ENCODE measurements around the gene ADAM12.
A peak's percentile ranks its signal among the peaks of the same experiment; 100 is the strongest.

ADAM12 gene

DNA sequence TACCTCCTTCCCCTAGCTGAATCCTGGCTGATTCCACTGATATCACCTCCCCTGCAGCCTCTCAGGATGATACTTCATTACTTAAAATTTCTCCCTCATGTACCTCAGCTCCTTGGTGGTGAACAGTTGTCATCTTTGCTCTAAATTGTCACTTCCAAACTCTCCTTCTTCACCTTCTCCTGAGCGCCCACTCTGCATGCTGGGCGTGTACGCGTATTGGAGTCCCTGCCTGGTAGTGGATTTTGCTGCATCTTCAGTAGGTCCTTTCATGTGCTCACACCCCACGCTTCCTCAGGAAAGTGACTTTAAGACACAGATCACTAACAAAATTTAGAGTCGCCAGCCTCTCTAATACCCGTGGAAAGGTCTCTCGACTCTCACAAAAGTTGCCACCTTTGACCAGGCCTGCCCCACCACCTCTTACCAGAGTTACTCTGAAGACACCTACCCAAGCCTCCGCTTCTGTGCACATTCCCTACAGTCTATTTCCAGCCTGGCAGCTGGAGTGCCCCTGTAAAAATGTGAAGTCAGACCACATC is 255.1 kb downstream of the ADAM12 start:
- no peak for DNase-seq

- DNase-seq, result no peak
Measured at GRCh38 chr10:126131341-126131740, 256.9 kb downstream of the ADAM12 start.

DNA sequence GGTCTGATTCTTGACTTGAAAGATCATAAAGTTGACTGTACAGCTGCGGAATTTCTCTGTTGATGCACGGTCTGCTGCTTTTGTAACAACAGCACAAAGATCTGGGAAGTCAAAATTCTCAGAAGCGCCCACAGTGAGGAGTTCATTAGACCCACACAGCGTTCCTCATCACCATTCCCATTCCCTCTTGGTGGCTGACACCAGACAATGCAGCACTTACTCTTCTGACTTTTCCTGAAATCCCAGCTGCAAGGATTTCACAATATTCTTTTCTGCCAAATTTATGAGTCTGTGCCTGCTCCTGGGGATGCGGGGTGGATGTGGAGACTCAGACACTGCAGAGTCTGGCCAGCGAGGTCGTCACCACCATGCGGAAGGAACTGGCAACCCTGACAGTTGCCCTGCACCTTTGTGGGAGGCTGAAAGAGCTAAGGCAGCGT is 258.0 kb downstream of the ADAM12 start:
- no peak for DNase-seq

DNA sequence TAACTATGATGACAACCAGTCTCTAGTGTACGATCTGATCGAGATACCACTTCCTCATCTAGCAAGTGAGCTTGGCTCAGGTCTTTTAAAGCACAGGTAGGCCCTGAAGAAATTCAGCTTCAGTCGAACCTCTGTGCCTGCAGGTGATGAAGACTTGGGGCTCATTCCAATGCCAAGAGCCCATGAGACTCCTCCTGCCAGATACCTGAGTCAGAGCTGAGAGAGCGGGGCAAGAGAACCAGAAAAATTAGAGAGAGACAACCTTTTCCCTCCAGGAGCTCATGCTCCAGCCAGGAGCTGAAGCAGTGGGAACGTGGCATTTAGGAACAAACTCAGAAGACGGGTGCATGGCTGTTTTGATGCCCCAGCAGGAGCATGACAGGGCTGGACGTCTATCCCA is 259.3 kb downstream of the ADAM12 start:
- DNase-seq, result no peak

GRCh38 chr10:126128581-126128980 is 259.7 kb downstream of the ADAM12 start:
- DNase-seq, result no peak

- no peak for DNase-seq
Measured at GRCh38 chr10:126127481-126128029, 260.7 kb downstream of the ADAM12 start.

GRCh38 chr10:126126866-126127265 is 261.4 kb downstream of the ADAM12 start:
- DNase-seq, result no peak

DNA sequence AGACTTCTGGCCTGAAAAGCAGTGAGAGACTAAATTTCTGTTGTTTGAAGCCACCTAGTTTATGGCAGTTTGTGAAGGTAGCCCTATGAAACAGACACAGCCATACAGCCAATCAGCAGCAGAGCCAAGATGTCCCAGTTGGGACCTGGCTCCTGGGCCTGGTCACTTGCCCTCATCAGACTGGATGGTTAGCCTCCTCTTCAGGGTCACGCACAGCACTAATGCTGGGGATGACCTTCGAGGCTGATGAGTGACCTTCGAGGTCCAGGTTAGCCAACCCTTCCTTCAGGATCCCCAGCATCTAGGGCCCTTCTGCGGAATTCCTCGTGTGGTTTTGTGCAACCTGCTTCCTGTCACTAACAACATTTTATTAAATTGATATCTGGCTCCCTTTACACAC is 262.3 kb downstream of the ADAM12 start:
- DNase-seq, result no peak

DNA sequence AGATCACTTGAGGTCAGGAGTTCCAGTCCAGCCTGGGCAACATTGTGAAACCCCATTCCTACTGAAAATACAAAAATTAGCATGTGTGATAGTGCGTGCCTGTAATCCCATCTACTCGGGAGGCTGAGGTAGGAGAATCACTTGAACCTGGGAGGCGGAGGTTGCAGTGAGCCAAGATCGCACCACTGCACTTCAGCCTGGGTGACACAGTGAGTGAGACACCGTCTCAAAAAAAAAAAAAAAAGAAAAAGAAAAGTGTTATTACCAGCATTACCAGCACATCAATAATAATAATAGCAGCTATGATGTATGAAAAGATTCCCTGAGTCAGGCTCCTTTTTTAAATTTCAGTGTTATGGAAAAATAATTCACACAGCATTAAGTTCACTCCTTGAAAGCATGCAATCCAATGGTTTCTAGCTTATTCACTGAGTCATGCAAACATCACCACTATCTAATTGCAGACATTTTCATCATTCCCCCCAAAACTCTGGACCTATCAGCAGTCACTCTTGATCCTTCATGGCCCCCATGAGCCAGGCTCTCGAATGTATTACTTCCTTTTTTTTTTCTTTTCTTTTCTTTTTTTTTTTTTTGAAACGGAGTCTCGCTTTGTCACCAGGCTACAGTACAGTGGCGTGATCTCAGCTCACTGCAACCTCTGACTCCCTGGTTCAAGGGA is 263.5 kb downstream of the ADAM12 start:
- DNase-seq, result no peak

DNA sequence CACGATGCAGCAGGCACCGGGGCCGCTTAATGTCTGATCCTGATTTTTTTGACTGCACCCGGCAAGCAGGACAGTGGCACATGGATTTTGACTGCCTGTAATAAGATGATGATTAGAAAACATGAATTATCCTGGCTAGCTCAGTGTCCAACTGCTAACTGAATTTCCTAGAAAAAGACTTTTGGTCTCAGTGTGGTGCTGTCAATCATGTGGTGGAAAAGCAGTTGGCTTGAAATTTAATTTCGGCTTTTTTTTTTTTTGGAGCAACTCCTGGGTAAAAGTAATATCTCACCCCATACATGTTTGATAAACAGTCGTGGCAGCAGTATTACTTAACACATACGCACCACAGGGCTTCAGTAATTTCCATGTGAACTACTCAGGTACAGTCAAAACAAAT is 264.2 kb downstream of the ADAM12 start:
- DNase-seq, result no peak

DNA sequence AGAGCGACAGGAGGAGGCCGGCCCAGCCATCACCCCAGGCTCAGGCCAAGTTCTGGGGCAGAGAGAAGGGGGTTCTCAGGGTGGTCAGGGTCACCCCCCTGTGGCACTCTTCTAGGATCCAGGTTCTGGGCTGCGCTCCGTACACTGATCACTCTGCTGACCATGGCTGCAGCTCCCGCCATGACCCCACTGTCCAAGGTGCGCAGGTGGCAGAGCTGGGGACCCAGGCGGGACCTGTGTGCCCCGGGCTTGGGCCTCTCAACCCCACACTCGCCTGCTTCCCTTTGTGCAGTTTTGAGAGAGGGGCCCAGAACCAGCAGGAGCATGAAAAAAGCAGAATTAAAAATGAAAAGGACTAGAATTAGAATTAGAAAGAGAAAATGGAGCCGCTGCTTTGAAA is 264.8 kb downstream of the ADAM12 start:
- no peak for DNase-seq

- DNase-seq, result no peak
Measured at GRCh38 chr10:126122881-126123280, 265.4 kb downstream of the ADAM12 start.

DNA sequence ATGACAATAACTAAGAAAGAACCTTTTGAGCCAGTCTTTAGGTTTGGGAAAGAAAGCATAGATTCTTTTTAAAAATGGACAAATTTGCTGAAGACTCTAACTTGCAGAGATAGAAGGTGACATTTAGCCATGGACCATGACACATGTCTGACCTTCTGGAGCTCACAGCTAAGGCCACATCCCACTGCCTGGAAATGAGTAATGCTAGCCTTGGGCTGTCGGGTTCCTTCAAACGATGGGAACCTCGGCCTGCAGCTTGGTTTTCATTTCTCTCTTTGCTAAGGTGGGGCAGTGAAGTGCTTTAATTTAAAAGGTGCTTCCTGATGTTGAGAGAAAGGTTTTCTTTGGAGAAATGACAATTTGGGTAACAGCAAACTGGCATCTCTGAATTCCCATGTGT is 268.7 kb downstream of the ADAM12 start:
- DNase-seq, result no peak

DNA sequence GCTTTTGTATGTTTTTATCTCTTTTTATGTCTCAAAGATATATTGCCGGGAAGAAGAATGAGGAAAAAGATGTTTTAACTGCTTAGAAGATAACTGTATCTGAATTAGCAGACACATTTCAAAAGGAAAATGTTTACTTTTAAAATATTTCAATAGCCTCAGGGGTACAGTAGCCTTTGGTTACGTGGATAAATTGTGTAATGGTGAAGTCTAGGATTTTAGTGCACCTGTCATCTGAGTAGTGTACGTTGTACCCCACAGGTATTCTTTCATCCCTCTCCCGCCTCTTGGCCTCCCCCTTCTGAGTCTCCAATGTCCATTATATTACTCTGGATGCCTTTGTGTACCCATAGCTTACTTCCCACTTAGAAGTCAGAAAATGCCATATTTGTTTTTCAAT is 269.8 kb downstream of the ADAM12 start:
- no peak for DNase-seq

DNA sequence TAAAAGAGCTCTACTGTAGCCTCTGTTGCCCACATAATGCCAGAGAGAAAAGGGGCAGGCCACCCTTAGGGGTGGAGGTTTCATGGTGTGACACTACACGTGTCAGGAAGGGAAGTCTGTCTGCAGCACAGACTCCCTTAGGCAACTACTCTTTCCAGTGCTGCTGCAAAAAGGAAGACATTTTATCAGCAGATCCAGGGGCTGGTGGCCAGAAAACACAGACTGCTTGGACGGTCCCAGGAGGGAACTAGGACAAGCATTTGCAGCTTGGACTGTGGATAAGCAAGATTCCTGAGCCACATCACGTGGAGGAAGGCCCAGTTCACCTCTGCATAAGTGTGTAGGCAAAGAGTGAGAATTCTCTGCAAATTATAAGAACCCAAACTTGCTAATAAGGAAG is 271.1 kb downstream of the ADAM12 start:
- no peak for DNase-seq

DNA sequence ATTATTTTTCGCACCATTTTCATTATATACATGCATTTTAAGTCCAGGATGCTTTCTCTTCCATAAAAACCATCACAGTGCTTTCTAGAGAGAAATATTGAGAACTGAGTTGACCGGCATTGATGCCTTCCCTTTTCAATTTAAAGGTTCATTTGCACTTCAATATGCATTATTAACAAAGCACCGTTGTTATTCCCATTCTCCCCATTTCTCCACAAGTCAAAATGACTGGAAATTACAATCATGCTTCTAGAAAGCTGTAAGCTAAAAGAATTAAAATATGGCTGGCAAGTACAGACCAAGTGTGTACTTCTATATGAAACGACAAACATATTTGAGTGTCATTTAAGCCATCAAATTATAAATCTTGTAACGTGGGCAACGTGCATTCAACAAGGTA is 272.4 kb downstream of the ADAM12 start:
- DNase-seq, result no peak

- DNase-seq, result no peak
Measured at GRCh38 chr10:126114884-126115555, 273.3 kb downstream of the ADAM12 start.

GRCh38 chr10:126111516-126111915 is 276.8 kb downstream of the ADAM12 start:
- DNase-seq, result no peak

DNA sequence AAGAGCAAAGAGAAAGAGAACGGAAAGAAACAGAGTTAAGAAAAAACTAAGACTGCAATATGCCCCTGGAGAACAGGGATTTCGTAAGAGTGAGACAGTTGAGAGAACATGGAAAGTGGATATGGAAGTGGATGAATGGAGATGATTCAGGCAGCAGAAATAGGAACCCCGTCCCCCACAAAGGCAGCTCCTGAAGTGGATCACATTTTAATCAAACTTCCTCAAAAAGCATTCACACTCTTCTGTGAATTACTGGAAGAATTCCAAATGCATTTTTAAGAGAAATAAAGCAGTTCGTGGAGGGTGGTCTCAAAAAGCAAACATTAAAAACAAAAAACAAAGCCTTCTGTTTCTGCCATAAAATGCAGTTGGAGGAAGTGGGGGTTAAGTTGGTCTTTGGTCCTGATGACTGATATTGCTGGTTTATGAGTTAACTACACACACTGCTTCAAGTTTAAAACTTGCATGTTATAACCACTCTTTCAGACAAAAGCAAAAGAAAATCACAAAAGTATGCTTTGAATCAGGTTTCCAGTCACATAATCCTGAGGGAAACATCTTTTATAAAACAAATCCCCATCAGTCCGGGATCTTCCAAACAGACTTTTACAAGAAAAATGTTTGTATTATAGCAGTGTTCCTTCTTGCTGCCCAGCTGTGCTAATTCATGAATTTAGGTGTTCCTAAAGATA is 277.6 kb downstream of the ADAM12 start:
- no peak for DNase-seq

- DNase-seq, result no peak
Measured at GRCh38 chr10:126109893-126110292, 278.4 kb downstream of the ADAM12 start.

GRCh38 chr10:126108693-126109092 is 279.6 kb downstream of the ADAM12 start:
- no peak for DNase-seq

DNA sequence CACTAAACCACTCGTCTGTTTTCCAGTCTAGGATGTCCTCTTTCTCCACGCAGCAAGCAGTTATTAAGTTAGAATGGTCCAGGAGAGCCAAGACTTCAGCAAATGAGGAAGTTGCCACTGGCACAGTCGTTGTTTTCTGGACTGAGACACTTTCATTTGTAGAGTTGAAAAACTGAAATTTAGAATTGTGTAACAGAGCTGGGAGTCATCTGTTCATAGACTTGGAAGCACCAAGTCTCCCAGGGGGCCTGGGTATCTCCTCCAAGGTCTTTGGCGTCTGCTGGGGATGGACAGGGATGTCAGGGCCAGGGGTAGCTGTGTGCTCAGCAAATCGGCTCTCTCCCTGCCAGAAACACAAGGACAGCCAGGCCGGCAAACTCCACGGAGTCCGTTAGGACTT is 283.5 kb downstream of the ADAM12 start:
- no peak for DNase-seq

DNA sequence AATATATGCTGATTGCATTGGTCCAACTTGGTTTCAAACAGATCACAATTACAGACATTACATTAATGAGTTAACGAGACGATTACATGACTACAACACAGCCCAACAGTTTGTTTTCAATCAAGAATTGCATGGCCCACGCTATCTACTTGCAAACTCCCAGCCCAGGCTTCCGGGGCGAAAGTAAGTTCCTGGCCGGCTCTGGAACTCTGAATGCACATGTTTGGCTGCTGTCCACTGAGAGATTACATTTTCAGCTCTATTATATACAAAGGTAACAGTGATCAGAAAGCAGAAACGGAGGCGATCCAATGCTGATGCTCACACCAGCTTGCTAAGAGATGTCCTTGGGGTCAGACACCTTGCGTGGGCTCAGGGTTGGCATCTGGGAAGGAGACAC is 285.6 kb downstream of the ADAM12 start:
- no peak for DNase-seq

- DNase-seq, result peak; percentile 15
Measured at GRCh38 chr10:126101736-126102135, 286.5 kb downstream of the ADAM12 start.

Measured in hematopoietic multipotent progenitor cell treated with erythropoietin and hydrocortisone succinate and interleukin-3 and kit ligand, for 8 days (in vitro differentiated cells).